Measurements from ENCODE around the gene ATG16L2.

GRCh38 chr11:72842126-72842525 is 27.9 kb downstream of the ATG16L2 start:
- TF ChIP-seq, protein P1, sequence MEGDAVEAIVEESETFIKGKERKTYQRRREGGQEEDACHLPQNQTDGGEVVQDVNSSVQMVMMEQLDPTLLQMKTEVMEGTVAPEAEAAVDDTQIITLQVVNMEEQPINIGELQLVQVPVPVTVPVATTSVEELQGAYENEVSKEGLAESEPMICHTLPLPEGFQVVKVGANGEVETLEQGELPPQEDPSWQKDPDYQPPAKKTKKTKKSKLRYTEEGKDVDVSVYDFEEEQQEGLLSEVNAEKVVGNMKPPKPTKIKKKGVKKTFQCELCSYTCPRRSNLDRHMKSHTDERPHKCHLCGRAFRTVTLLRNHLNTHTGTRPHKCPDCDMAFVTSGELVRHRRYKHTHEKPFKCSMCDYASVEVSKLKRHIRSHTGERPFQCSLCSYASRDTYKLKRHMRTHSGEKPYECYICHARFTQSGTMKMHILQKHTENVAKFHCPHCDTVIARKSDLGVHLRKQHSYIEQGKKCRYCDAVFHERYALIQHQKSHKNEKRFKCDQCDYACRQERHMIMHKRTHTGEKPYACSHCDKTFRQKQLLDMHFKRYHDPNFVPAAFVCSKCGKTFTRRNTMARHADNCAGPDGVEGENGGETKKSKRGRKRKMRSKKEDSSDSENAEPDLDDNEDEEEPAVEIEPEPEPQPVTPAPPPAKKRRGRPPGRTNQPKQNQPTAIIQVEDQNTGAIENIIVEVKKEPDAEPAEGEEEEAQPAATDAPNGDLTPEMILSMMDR (IDR thresholded peaks at IDR 0.05): no peak
- no peak for TF ChIP-seq POLR2AphosphoS2 (conservative IDR thresholded peaks at IDR 0.05; ENCODE audit: low read length)
- no peak for TF ChIP-seq POLR2A (IDR thresholded peaks at IDR 0.05; ENCODE audit: low read length)
- no peak for TF ChIP-seq HDAC2 (IDR thresholded peaks at IDR 0.05)
- TF ChIP-seq RAD21 (conservative IDR thresholded peaks at IDR 0.05 in 1 of 2, IDR thresholded peaks at IDR 0.05 in 1 of 2): no peak
- TF ChIP-seq, protein P2, sequence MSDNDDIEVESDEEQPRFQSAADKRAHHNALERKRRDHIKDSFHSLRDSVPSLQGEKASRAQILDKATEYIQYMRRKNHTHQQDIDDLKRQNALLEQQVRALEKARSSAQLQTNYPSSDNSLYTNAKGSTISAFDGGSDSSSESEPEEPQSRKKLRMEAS (IDR thresholded peaks at IDR 0.05): no peak
- TF ChIP-seq EP300 (IDR thresholded peaks at IDR 0.05): no peak
- TF ChIP-seq RFX5 (IDR thresholded peaks at IDR 0.05): no peak
- TF ChIP-seq MAZ (IDR thresholded peaks at IDR 0.05; ENCODE audit: borderline replicate concordance, low read depth, low read length): no peak
- no peak for TF ChIP-seq NR3C1 (IDR thresholded peaks at IDR 0.05)
- TF ChIP-seq SMC3 (IDR thresholded peaks at IDR 0.05): no peak
- TF ChIP-seq FOXS1 (CRISPR knock-in tag; IDR thresholded peaks at IDR 0.05): no peak
- TF ChIP-seq HOXA7 (CRISPR knock-in tag; IDR thresholded peaks at IDR 0.05): no peak
- no peak for TF ChIP-seq CHD2 (IDR thresholded peaks at IDR 0.05; ENCODE audit: low read length, partially characterized antibody)

All from A549 (cell line).